GM19372 (cell line): ENCODE data around the gene LCP1.
A peak's percentile ranks its signal among the peaks of the same experiment; 100 is the strongest.
"Not testable (repeated sequence)": the region's sequence is repeated elsewhere in the genome, so short reads cannot be mapped to it uniquely, and the experiment has no call there.

ENCODE experiments used
- ATAC-seq: cut with Tn5 transposase; IDR thresholded peaks from one replicate; pipeline ENCODE4 v1.9.1; 2021; ENCODE audit warnings: mild to moderate bottlenecking, low read depth, moderate library complexity; ENCODE audit not compliant: unreplicated experiment

LCP1 gene

GRCh38 chr13:46181840-46182490 lies at the start of gene LCP1:
Gene LCP1 (minus strand): TSS chr13:46182177. CDS start chr13:46159662, 22,515 bp downstream.
- ATAC-seq = peak; percentile 66

- ATAC-seq = no peak
Measured at GRCh38 chr13:46229251-46229650, 47.3 kb upstream of the LCP1 start.

GRCh38 chr13:46220234-46220633 lies 38.3 kb upstream of the LCP1 start:
- ATAC-seq = not testable (repeated sequence)

GRCh38 chr13:46214741-46215140 lies 32.8 kb upstream of the LCP1 start:
- not testable (repeated sequence) for ATAC-seq

- ATAC-seq = no peak
Measured at GRCh38 chr13:46213242-46213641, 31.3 kb upstream of the LCP1 start.

GRCh38 chr13:46211483-46212351 lies 29.7 kb upstream of the LCP1 start, which contains the start of gene LRRC63:
Gene LRRC63 (plus strand): TSS chr13:46211928. CDS start chr13:46213035, 1,107 bp downstream.
- ATAC-seq = peak; percentile 88

GRCh38 chr13:46211116-46211482 lies 29.1 kb upstream of the LCP1 start:
- ATAC-seq = peak; percentile 7

- ATAC-seq = no peak
Measured at GRCh38 chr13:46210362-46211083, 28.5 kb upstream of the LCP1 start.

GRCh38 chr13:46207828-46208227 lies 25.9 kb upstream of the LCP1 start:
- no peak for ATAC-seq

GRCh38 chr13:46206143-46206542 lies 24.2 kb upstream of the LCP1 start:
- ATAC-seq = no peak

GRCh38 chr13:46202966-46203365 lies 21.0 kb upstream of the LCP1 start:
- ATAC-seq = no peak

GRCh38 chr13:46202188-46202795 lies 20.3 kb upstream of the LCP1 start:
- ATAC-seq = no peak

GRCh38 chr13:46198696-46199193 lies 16.8 kb upstream of the LCP1 start:
- ATAC-seq = no peak

- no peak for ATAC-seq
Measured at GRCh38 chr13:46197299-46198048, 15.5 kb upstream of the LCP1 start.

- no peak for ATAC-seq
Measured at GRCh38 chr13:46195016-46195415, 13.0 kb upstream of the LCP1 start.

- ATAC-seq = no peak
Measured at GRCh38 chr13:46192412-46192811, 10.4 kb upstream of the LCP1 start.

- ATAC-seq = no peak
Measured at GRCh38 chr13:46185634-46186033, 3.7 kb upstream of the LCP1 start.

- peak; percentile 31 for ATAC-seq
Measured at GRCh38 chr13:46184277-46184699, 2.3 kb upstream of the LCP1 start.

- ATAC-seq = no peak
Measured at GRCh38 chr13:46183018-46183946, 1.3 kb upstream of the LCP1 start.
